CD4-positive, alpha-beta T cell (primary cell): ENCODE results near the gene ELFN2. TPM values are rescaled to one million over a fixed set of nuclear protein-coding genes. Genes with fewer than 3 reads are reported as not detected.

Experiments
- ATAC-seq: fragments of 200-7000 bp; cut with Tn5 transposase; one replicate; pipeline ENCODE4 v1.10.0; 2022; ENCODE audit warnings: mild to moderate bottlenecking; ENCODE audit not compliant: poor library complexity
- CTCF ChIA-PET: fragments of 350-600 bp; sonication (Branson Sonifier 250); formaldehyde crosslinking; loops from one replicate; lab custom pipeline; 2021; ENCODE audit warnings: antibody characterized with exemption, inconsistent platforms; lab: Charles Lee
- POLR2A ChIA-PET: fragments of 350-600 bp; sonication (Branson Sonifier 250); formaldehyde crosslinking; loops from one replicate; lab custom pipeline; 2021; ENCODE audit warnings: antibody characterized with exemption, inconsistent platforms; lab: Charles Lee
- DNase-seq, 14 experiments: peaks; one replicate each; pipeline ENCODE4 v3.0.0-alpha.2; 2013 to 2020; ENCODE audit warnings: mixed read lengths in 2 of 14
- H3K27ac ChIP-seq, 2 donors: one replicate each; pipeline versions ENCODE4 v1.5.1 to v1.7.0; 2013; ENCODE audit warnings: low read length in 2 of 2, low read depth in 1 of 2, mild to moderate bottlenecking in 1 of 2
- H3K27me3 ChIP-seq, 2 experiments: 1 replicate in 1 of 2; 2 replicates in 1 of 2; pipeline versions ENCODE4 v1.6.1 to v1.7.0; 2013; ENCODE audit warnings: low read length in 2 of 2, control low read depth in 1 of 2, mild to moderate bottlenecking in 1 of 2, moderate library complexity in 1 of 2; ENCODE audit not compliant: insufficient read depth in 2 of 2, control insufficient read depth in 1 of 2
- H3K36me3 ChIP-seq: one replicate; pipeline ENCODE4 v1.6.1; 2013; ENCODE audit warnings: low read length, control low read depth; ENCODE audit not compliant: insufficient read depth
- H3K4me1 ChIP-seq: one replicate; pipeline ENCODE4 v1.6.1; 2013; ENCODE audit warnings: low read length, control low read depth; ENCODE audit not compliant: insufficient read depth
- H3K4me3 ChIP-seq: one replicate; pipeline ENCODE4 v1.5.1; 2013; ENCODE audit warnings: mild to moderate bottlenecking, low read length, moderate library complexity
- H3K9me3 ChIP-seq, 2 experiments: 1 replicate in 1 of 2; 2 replicates in 1 of 2; pipeline versions ENCODE4 v1.6.1 to v1.7.0; 2013; ENCODE audit warnings: low read length in 2 of 2, mild to moderate bottlenecking in 2 of 2, control low read depth in 1 of 2, moderate library complexity in 1 of 2; ENCODE audit not compliant: control insufficient read depth in 1 of 2, insufficient read depth in 1 of 2
- H3K27ac Mint-ChIP-seq: one replicate; pipeline ENCODE4 v1.8.0; 2020; ENCODE audit warnings: mixed read lengths
- H3K27me3 Mint-ChIP-seq: one replicate; pipeline ENCODE4 v1.8.0; 2021; ENCODE audit warnings: mixed read lengths
- H3K36me3 Mint-ChIP-seq: one replicate; pipeline ENCODE4 v1.8.0; 2021; ENCODE audit warnings: low read depth, mixed read lengths
- H3K4me1 Mint-ChIP-seq: one replicate; pipeline ENCODE4 v1.8.0; 2021; ENCODE audit warnings: low read depth, mixed read lengths
- H3K4me3 Mint-ChIP-seq: one replicate; pipeline ENCODE4 v1.8.0; 2020; ENCODE audit warnings: mild to moderate bottlenecking, mixed read lengths
- H3K9me3 Mint-ChIP-seq: one replicate; pipeline ENCODE4 v1.8.0; 2020; ENCODE audit warnings: mixed read lengths
- CTCF ChIP-seq: fragments of 200-600 bp; IDR thresholded peaks from one replicate; pipeline ENCODE4 v1.8.0; 2022; ENCODE audit warnings: antibody characterized with exemption, mild to moderate bottlenecking
- intact Hi-C, 2 experiments: fragments of 100-400 bp; cut with DNase I in 1 of 2; cut with micrococcal nuclease in 1 of 2; formaldehyde crosslinking; loops; one replicate each; pipeline versions ENCODE4 v1.15.1 to v1.9.0; 2023 to 2025; cut with DNase I, micrococcal nuclease
- total RNA-seq, 174 experiments: library from RNA in 2 of 174; stranded (reverse) in 2 of 174; gene quantifications; one replicate each; pipeline ENCODE4 v1.2.3 and lab custom pipeline; 2021 to 2026

ELFN2 gene
- total RNA-seq, 2 experiments from 2014 or later: 0.05 to 0.20 TPM

- no peak for TF ChIP-seq CTCF
- ChIA-PET CTCF (no interaction called here), POLR2A (no interaction called here)
- H3K4me1 ChIP-seq: peaks cover 11% of the 10 kb centered on the region
- H3K27me3 ChIP-seq: peaks cover 41 to 43% of the 10 kb centered on the region in 2 experiments
- H3K4me1 Mint-ChIP-seq: no peaks in the 10 kb centered on the region
- no peaks in the 10 kb centered on the region for H3K36me3 Mint-ChIP-seq
- peaks cover 0 to 10% of the 10 kb centered on the region in 2 experiments for H3K9me3 ChIP-seq
- H3K27me3 Mint-ChIP-seq: peaks cover 65% of the 10 kb centered on the region
- no peak overlapping the region for H3K4me3 ChIP-seq
- no peak overlapping the region for H3K27ac ChIP-seq
- no peak for ATAC-seq
- no peak overlapping the region for H3K4me3 Mint-ChIP-seq
- no peak for DNase-seq
- no peaks in the 10 kb centered on the region for H3K9me3 Mint-ChIP-seq
- H3K36me3 ChIP-seq: no peaks in the 10 kb centered on the region
- no peak overlapping the region for H3K27ac Mint-ChIP-seq
- intact Hi-C loops: no loop called here
Measured at GRCh38 chr22:37326726-37327125, 100.6 kb downstream of the ELFN2 start.

DNA sequence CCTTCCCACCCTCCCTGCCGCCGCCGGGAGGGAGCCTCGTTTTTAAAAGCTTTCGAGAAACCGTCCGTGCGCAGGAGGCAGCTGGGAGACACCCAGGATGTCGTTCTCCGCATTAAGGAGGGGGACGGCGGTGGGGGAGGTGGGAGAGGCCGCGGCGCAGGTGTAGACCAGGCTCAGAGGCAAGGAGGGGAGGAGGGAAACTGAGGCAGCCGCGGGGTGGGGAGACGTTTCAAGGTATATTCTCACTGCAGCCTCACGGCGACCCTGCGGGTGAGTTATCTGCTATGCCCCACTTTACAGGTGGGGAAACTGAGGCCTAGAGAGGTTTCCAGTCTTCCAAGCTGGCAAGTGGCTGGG, 102.3 kb downstream of the ELFN2 start:
- ATAC-seq (no peak), DNase-seq (no peak)
- H3K27ac Mint-ChIP-seq: no peak overlapping the region
- no peak for TF ChIP-seq CTCF
- Histone ChIP-seq H3K9me3 (peaks cover 0 to 10% of the 10 kb centered on the region in 2 experiments), H3K4me3 (no peak overlapping the region), H3K36me3 (no peaks in the 10 kb centered on the region), H3K27me3 (peaks cover 35 to 36% of the 10 kb centered on the region in 2 experiments), H3K4me1 (peaks cover 11% of the 10 kb centered on the region), H3K27ac (no peak overlapping the region)
- CTCF ChIA-PET: no interaction called here
- no peaks in the 10 kb centered on the region for H3K9me3 Mint-ChIP-seq
- no peak overlapping the region for H3K4me3 Mint-ChIP-seq
- H3K36me3 Mint-ChIP-seq: no peaks in the 10 kb centered on the region
- POLR2A ChIA-PET: interaction anchor here (1.2 to 1.3 kb wide), 2 partner anchors 39 to 99 kb away, joined by 3 to 4 read pairs; no protein-coding TSS in a partner anchor
- intact Hi-C loops: no loop called here
- H3K4me1 Mint-ChIP-seq: no peaks in the 10 kb centered on the region
- peaks cover 51% of the 10 kb centered on the region for H3K27me3 Mint-ChIP-seq

DNA sequence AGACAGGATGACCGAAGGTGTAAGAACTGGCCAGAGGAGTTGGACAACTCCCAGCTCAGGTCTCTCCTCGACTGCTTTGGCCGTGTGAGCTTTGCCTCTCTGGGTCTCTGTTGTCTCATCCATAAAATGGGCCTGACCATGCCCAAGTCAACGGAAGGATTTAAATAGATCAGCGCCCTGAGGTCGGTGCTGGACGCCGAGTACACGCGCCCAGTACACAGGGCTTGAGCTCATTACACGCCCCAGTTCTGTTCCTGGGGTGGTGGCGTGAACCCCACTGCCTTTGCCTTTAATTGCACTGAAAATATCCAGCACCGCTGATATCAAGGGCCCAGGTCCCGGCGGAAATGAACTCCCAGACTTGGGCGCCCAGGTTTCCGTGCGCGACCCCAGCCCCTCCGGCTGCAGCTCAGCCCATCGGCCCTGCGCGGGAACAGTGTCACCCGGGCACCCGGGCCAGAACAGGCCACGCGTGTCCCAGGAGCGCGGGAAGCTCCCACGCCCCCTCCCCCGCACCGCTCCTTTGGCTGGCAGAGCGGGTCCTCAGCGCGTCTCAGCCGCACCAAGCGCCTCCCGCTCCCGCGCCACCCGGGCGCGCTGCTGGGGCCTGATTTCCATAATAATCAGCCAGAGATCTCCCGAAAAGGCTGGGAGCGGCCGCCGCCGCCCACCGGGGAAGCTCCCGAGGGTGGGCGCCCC, 102.8 kb downstream of the ELFN2 start:
- Histone ChIP-seq H3K4me1 (peaks cover 11% of the 10 kb centered on the region), H3K27me3 (peaks cover 35 to 36% of the 10 kb centered on the region in 2 experiments), H3K9me3 (peaks cover 0 to 10% of the 10 kb centered on the region in 2 experiments), H3K36me3 (no peaks in the 10 kb centered on the region), H3K27ac (no peak overlapping the region), H3K4me3 (no peak overlapping the region)
- CTCF ChIA-PET: no interaction called here
- ATAC-seq (no peak), DNase-seq (no peak)
- H3K36me3 Mint-ChIP-seq: no peaks in the 10 kb centered on the region
- POLR2A ChIA-PET: interaction anchor here (0.8 to 1.3 kb wide), 3 partner anchors 15 to 100 kb away, joined by 3 to 4 read pairs (median 3); no protein-coding TSS in a partner anchor
- no peak for TF ChIP-seq CTCF
- H3K27ac Mint-ChIP-seq: no peak overlapping the region
- intact Hi-C loops: no loop called here
- no peak overlapping the region for H3K4me3 Mint-ChIP-seq
- H3K9me3 Mint-ChIP-seq: no peaks in the 10 kb centered on the region
- H3K4me1 Mint-ChIP-seq: no peaks in the 10 kb centered on the region
- H3K27me3 Mint-ChIP-seq: peaks cover 47% of the 10 kb centered on the region
